ENCODE results near the gene TNFRSF18. TPM values are rescaled to one million over a fixed set of nuclear protein-coding genes. Genes with fewer than 3 reads are reported as not detected.

TNFRSF18 gene
- total and polyA plus RNA-seq, 2 donors (not counting 3 experiments of a cell fraction or from before 2014, with no cell fraction given) = not detected

- ChIA-PET POLR2A (no interaction called here), CTCF (no interaction called here)
- no peak for DNase-seq (ENCODE audit: low read depth, low spot score)
- no TSS peak for BruUV-seq (replicated peaks)
- H3K4me1 ChIP-seq (ENCODE audit: control insufficient read depth, extremely low read depth, insufficient read depth, low read length) = no peaks in the 10 kb centered on the region
- intact Hi-C loops (cut with micrococcal nuclease) (no loop called here), dilution Hi-C loops (cut with MboI; ENCODE audit: extremely low pct_ligation_motif_present, low sequenced_read_pairs) (no loop called here)
- H3K79me2 ChIP-seq (ENCODE audit: control insufficient read depth, insufficient read depth, low read length) = no peaks in the 10 kb centered on the region
- H3K9me3 ChIP-seq (replicated peaks; ENCODE audit: control insufficient read depth, insufficient read depth, low read length) = no peaks in the 10 kb centered on the region
- TF ChIP-seq POLR2AphosphoS5 (IDR thresholded peaks at IDR 0.05; ENCODE audit: insufficient read depth, low read depth, low read length) (no peak), POLR2A (IDR thresholded peaks at IDR 0.05; ENCODE audit: low read depth, low read length) (no peak), MYC (IDR thresholded peaks at IDR 0.05; ENCODE audit: low read depth, low read length) (no peak), CTCF (IDR thresholded peaks at IDR 0.05; ENCODE audit: extremely low read depth in 1 of 2, insufficient read depth in 1 of 2, low read depth in 1 of 2, low read length in 2 of 2) (no peak), FOS (IDR thresholded peaks at IDR 0.05; ENCODE audit: borderline replicate concordance, insufficient read depth, low read length) (no peak)
- no peaks in the 10 kb centered on the region for H4K20me1 ChIP-seq (replicated peaks; ENCODE audit: control insufficient read depth, extremely low read depth, insufficient read depth, low read length)
- no peak overlapping the region for H2AFZ ChIP-seq (ENCODE audit: low read depth, low read length)
- no peak for FAIRE-seq
- peaks cover 10 to 14% of the 10 kb centered on the region in 2 experiments for H3K27me3 ChIP-seq (ENCODE audit: control insufficient read depth in 2 of 2, insufficient read depth in 2 of 2, low read length in 2 of 2)
- H3K4me2 ChIP-seq (ENCODE audit: insufficient read depth, low read length) = no peak overlapping the region
- no peak overlapping the region for H3K4me3 ChIP-seq (replicated peaks in 1 of 3; ENCODE audit: insufficient read depth in 1 of 3, low read depth in 1 of 3, low read length in 3 of 3)
- no peaks in the 10 kb centered on the region for H3K36me3 ChIP-seq (ENCODE audit: control insufficient read depth in 2 of 2, extremely low read depth in 1 of 2, insufficient read depth in 2 of 2, low read length in 2 of 2)
- H3K9ac ChIP-seq (replicated peaks; ENCODE audit: extremely low read depth, insufficient read depth, low read length) = no peak overlapping the region
- H3K27ac ChIP-seq (ENCODE audit: insufficient read depth, low read depth, low read length) = no peak overlapping the region
- no peaks in the 10 kb centered on the region for H3K9me1 ChIP-seq (replicated peaks; ENCODE audit: control insufficient read depth, extremely low read depth, insufficient read depth, low read length)
Measured at GRCh38 chr1:1244192-1244811, 37.9 kb upstream of the TNFRSF18 start.

GRCh38 chr1:1243807-1244191 is 37.4 kb upstream of the TNFRSF18 start:
- no peak overlapping the region for H3K4me3 ChIP-seq (replicated peaks in 1 of 3; ENCODE audit: insufficient read depth in 1 of 3, low read depth in 1 of 3, low read length in 3 of 3)
- peaks cover 10 to 14% of the 10 kb centered on the region in 2 experiments for H3K27me3 ChIP-seq (ENCODE audit: control insufficient read depth in 2 of 2, insufficient read depth in 2 of 2, low read length in 2 of 2)
- intact Hi-C loops (cut with micrococcal nuclease) = no loop called here
- H3K4me1 ChIP-seq (ENCODE audit: control insufficient read depth, extremely low read depth, insufficient read depth, low read length) = no peaks in the 10 kb centered on the region
- H3K9ac ChIP-seq (replicated peaks; ENCODE audit: extremely low read depth, insufficient read depth, low read length) = no peak overlapping the region
- dilution Hi-C loops (cut with MboI; ENCODE audit: extremely low pct_ligation_motif_present, low sequenced_read_pairs) = no loop called here
- POLR2A ChIA-PET = no interaction called here
- H3K79me2 ChIP-seq (ENCODE audit: control insufficient read depth, insufficient read depth, low read length) = no peaks in the 10 kb centered on the region
- TF ChIP-seq GATA2 (IDR thresholded peaks at IDR 0.05; ENCODE audit: insufficient read depth, insufficient read length, low read depth, low read length) = no peak
- TF ChIP-seq POLR2A (IDR thresholded peaks at IDR 0.05; ENCODE audit: low read depth, low read length) = no peak
- TF ChIP-seq POLR2AphosphoS5 (IDR thresholded peaks at IDR 0.05; ENCODE audit: insufficient read depth, low read depth, low read length) = no peak
- TF ChIP-seq CTCF (IDR thresholded peaks at IDR 0.05; ENCODE audit: extremely low read depth in 1 of 2, insufficient read depth in 1 of 2, low read depth in 1 of 2, low read length in 2 of 2) = no peak
- TF ChIP-seq FOS (IDR thresholded peaks at IDR 0.05; ENCODE audit: borderline replicate concordance, insufficient read depth, low read length) = no peak
- no peak for TF ChIP-seq JUN (IDR thresholded peaks at IDR 0.05; ENCODE audit: borderline replicate concordance, insufficient read depth, insufficient read length, low read depth)
- no peak for TF ChIP-seq MAX (IDR thresholded peaks at IDR 0.05; ENCODE audit: insufficient read depth, insufficient read length)
- TF ChIP-seq MYC (IDR thresholded peaks at IDR 0.05; ENCODE audit: low read depth, low read length) = no peak
- no peak for TF ChIP-seq EZH2 (IDR thresholded peaks at IDR 0.05; ENCODE audit: borderline replicate concordance, low read depth, low read length, severe bottlenecking)
- no peak for DNase-seq (ENCODE audit: low read depth, low spot score)
- no peaks in the 10 kb centered on the region for H3K9me1 ChIP-seq (replicated peaks; ENCODE audit: control insufficient read depth, extremely low read depth, insufficient read depth, low read length)
- H4K20me1 ChIP-seq (replicated peaks; ENCODE audit: control insufficient read depth, extremely low read depth, insufficient read depth, low read length) = no peaks in the 10 kb centered on the region
- CTCF ChIA-PET = no interaction called here
- no peaks in the 10 kb centered on the region for H3K36me3 ChIP-seq (ENCODE audit: control insufficient read depth in 2 of 2, extremely low read depth in 1 of 2, insufficient read depth in 2 of 2, low read length in 2 of 2)
- no TSS peak for BruUV-seq (replicated peaks)
- H3K9me3 ChIP-seq (replicated peaks; ENCODE audit: control insufficient read depth, insufficient read depth, low read length) = no peaks in the 10 kb centered on the region
- no peak overlapping the region for H3K4me2 ChIP-seq (ENCODE audit: insufficient read depth, low read length)
- H3K27ac ChIP-seq (ENCODE audit: insufficient read depth, low read depth, low read length) = no peak overlapping the region
- FAIRE-seq = no peak
- H2AFZ ChIP-seq (ENCODE audit: low read depth, low read length) = no peak overlapping the region

Data from endothelial cell of umbilical vein (primary cell).